CD4-positive, alpha-beta T cell treated with Interleukin-17A for 1 hour (primary cell): ENCODE results near the gene AOAH.

Experiments
- DNase-seq: peaks from one replicate; pipeline ENCODE4 v3.0.0-alpha.2; 2020

The AOAH gene

DNA sequence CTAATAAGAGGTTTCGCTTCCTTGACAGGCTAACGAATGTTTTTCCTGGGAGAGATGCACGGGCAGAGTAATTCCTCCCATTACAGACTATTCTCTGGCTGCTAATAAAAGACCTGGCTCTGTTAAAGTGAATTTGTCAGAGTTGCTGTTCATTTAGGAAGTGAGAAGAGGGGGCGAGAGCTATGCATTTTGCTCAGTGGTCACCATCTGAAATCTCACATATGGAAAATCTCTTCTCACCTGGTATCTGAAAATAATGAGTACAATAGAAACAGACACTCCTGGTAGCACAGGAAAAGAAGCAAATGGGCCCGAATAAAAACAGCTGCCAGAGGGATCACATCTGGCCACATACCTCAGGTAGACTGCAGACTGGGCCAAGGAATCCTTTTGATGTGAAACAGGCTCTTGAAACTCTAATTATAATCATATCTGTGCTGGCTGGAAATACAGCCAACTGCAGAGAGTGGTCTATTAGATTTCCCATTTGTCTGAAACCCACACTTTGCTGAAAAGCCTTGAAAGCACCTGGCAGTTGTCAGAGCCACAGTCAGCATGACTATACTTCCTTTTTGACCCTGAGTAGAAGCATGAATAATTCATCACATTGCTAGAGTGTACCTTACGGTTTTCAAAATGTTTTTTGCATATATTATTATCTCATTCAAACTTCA is 33.6 kb downstream of the AOAH start:
- no peak for DNase-seq

DNA sequence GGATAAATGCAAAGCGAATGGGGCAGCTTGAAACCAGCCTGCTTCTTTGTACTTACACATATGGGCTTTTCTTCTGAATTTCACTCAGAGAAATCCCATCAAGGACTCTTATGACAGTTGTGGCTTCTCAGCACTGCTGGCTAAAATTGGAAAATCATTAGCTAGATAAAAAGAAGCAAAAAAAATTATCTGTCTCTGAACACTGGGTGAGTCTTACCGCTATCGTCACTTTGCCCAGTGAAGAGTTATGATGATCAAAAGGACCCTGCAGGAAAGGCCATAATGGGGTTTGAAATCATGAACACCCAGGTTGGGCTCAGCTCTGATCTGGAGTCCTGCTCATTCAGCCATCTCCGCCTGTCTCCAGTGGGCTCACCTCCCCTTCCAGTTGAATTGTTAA is 34.3 kb downstream of the AOAH start:
- no peak for DNase-seq

DNA sequence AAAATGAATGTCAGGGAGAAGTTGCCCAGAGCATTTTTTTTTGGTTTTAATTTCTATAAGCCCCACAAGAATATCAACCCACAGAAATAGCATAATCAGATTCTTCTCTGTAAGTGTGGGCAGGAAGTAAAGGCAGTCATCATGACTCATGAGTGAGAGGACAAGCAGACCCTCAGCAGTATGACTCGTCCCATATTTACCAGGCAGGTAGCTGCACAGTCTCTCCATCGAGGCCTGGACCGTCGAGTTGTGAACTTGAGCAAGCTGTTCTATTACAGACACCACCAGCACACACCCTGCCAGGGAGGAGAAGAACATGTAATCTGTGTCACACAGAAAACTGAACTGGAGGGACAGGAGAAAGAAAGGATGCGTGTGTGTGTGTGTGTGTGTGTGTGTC is 37.8 kb downstream of the AOAH start:
- DNase-seq = peak; percentile 49

DNA sequence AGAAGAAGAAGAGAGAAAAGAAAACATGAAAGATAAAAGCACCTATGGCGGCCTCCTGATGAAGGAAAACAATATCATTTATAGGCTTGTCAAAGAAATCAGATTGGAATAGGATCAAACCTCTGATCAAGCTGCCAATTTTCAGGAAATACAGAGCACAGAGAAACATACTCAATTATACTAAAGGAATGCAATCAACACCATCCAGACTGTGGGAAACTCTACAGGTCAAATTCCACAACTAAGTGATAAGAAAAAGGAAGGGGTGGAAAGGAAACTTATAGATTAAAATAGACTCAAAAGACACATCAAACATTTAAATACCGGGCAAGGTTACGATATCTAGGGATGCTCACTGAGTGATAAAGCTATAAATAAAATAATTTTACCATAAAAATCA is 39.3 kb downstream of the AOAH start:
- no peak for DNase-seq

DNA sequence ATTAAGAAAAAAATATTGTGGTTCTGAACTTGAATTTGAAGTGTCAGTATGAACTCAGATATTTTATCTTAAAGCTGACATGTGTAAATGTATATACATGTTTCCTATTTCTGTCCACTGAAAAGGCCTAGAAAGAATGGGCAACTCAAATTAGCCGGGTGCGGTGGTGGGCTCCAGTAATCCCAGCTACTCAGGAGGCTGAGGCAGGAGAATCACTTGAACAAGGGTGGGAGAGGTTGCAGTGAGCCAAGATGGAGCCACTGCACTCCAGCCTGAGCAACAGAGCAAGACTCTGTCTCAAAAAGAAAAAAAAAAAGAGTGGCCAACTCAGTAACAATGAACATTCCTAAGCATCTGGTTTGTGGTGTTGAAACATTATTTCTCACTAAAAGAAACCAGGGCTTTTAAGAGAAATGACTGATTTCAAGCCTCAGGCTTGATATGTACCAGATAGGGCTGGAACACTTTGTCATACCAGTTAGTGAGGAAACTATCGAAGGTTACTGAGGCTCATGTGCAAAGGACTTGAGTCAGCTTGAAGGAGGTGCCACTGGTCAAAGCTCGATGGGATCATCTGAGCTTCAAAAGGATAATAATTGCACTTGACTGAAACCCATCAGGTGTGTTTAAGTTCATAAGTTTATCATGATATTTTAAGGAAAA is 40.5 kb downstream of the AOAH start:
- DNase-seq = no peak

DNA sequence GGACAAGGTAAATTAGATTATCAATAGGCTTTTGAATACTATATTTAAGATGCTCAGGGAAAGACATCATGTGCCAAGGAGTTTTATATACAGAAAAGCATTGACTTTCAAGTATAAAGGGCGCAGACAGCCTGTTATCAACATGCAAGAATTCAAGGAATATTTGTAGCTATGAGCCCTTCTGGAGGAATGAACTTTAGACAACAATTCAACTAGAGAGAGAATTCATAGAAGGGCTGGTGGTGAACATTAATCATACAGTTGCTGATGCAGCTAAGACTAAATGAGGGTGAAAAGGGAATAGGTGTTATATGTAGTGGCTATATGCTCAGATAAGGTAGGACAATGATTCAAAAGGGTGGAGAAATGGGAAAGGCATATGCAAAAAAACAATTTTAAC is 41.2 kb downstream of the AOAH start:
- DNase-seq = no peak

DNA sequence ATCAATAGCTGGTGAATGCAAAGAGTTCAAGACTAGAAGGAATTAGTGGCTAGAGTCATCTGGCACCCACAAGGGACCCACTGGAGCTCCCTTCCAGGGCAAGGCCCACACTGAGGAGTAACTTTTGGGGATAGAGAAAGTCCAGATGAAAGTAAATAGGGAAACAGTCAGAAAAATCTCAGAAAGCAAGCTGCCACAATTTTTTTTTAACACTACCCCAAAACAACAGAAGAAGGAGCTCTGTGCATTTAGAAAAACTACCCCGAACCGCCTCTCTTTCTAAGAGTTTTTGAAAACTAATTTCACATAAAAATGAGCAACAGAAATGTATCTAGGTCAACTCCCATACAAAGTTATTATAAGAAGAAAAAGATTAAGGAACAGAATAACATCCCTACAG is 42.2 kb downstream of the AOAH start:
- no peak for DNase-seq

DNA sequence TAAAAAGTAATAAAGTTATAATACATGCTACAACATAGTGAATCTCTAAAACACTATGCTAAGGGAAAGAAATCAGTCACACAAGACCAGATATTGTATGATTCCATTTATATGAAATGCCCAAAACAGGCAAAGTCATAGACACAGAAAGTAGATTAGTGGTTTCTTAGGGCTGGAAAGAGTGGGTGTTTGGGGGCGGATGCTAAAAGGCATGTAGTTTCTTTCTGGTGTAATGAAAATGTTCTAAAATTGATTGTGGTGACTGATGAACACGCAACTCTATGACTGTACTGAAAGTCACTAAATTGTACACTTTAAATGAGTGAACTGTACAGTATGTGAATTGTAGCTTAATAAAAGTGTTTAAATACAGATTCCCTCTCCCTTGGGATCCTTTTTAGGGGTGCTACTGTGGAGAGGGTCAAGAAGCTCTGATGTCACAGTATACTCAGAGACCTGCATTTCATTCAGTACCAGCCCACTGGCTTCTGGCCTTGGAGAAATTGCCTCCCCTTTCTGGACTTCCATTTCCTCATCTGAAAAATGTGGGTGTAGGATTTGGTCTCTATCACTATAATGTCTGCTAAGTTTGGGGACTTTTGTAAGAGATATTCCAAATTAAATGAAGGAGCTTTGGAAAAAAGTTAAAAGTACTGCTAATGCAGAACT is 46.4 kb downstream of the AOAH start:
- peak; percentile 20 for DNase-seq

DNA sequence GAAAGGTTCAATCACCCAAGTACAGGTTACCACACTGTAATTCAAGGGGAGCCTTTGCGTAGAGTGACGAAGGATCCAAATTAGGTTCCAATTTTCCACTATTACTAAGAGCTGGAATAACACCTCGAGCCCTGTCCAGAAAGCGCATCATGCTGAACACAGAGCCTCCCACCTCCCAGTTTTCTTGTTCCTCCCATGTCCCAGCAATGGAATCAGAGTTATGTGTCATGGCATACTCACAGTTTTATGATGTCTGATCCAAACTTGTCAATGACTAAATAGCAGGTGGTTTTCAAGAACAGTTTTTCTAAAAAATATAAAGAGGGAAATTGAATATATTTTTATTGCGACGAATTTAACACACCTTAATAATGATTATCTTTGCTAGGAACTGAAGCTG is 50.6 kb downstream of the AOAH start:
- no peak for DNase-seq

DNA sequence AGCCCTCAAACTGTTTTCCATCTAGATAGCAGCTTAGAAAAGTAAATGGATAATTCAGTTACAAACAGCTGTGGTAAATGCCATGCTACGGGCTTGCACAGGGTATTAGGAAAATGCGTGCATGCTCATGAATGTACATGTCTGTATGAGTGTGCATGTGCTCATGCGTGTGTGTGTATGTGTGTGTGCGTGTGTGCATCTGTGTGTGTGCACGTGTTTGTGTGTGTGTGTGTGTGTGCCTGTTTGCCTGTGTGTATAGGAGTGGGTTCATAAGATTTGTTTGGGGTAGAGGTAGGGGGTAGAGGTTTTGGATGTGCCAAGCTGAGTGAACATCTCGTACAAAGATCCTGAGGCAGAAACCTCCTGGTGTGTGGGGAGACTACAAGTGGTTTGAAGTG is 52.9 kb downstream of the AOAH start:
- no peak for DNase-seq

DNA sequence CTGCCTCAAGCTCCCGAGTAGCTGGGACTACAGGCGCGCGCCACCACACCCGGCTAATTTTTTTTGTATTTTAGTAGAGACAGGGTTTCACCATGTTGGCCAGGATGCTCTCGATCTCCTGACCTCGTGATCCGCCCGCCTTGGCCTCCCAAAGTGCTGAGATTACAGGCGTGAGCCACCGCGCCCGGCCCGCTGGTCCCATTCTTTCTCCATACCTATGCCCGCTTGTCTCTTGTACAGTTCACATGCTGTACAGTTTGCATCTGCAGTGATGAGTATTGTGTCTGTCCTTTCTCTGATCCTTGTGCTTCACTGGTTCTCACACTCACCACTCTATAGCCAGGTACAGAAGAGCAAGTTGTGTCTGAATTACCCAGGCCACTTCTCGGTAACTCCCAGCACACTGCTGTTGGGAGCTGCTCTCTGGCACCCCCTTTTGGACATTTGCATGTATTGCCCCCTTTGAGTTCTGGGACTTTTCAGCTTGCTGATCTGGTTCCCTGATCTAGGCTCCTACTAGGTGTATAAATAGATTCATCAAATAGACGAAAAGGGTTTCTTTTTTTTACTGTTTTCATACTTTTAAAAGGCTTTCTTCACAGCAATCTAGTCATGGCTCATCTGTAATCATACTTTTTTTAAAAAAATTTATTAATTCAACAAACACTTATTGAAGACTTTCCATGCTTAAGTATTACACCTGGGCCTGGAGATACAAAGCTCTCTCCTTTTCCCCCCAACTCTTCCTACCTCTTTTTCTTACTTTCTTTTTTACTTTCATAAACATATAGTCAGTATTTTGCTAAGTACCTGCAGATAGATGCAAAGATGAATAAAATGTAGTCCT is 53.5 kb downstream of the AOAH start:
- DNase-seq = peak; percentile 81

DNA sequence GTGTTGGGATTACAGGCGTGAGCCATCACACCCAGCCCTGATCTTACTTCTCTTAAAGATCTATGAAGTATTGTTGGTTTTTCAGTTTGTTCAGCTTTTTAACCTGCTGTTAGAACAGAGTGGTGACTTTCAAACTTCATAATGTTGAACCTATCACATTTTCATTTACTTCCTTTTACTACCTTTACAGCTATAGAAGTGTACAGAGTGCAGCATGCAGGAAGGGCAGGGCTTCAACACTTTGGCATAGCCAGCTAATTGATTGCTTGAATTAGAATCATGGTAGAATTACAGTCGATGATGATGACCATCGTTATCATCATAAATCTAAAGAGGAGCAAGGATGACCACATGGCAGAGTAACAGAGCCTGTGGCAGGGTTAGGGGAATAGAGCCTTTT is 55.5 kb downstream of the AOAH start:
- no peak for DNase-seq

DNA sequence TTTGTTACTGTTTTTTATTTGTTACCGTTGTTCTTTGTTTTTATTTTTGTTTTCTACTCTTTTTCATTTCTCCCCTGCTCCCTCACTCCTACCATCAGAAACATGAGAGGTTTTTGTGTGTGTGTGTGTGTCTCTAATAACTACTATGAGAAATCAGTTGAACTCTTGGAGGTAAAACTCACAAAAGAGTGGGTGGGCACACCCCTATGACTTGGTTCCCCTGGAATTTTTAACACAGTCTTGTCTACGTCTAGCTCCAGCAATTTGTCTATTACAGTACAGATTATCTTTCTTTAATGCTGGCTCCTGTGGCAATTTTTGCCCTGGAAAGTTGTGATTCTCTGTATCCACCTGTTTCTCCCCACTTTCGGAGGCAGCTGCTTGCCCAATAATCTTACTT is 56.2 kb downstream of the AOAH start:
- DNase-seq = no peak

DNA sequence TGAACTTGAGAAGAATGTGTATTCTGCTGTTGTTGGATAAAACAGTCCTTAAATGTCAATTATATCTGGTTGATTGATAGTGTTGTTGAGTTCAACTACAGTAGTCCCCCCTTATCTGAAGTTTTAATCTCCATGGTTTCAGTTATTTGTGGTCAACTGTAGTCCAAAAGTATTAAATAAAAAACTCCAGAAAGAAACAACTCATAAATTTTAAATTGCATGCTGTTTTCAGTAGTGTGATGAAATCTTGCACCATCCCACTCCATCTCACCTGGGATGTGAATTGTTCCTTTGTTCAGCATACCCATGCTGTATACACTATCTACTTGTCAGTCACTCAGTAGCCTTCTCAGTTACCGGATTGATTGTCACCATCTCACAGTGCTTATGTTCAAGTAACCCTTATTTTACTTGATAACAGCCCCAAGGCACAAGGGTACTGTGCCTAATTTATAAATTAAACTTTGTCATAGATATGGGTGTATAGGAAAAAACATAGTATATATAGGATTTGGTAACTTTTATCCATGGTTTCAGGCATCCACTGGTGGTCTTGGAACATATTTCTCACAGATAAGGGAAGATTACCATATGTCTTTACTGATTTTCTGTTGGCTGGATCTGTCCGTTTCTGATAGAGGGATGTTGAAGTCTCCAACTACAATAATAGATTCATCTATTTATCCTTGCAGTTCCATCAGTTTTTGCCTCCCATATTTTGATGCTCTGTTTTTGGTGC is 57.1 kb downstream of the AOAH start:
- DNase-seq = no peak

DNA sequence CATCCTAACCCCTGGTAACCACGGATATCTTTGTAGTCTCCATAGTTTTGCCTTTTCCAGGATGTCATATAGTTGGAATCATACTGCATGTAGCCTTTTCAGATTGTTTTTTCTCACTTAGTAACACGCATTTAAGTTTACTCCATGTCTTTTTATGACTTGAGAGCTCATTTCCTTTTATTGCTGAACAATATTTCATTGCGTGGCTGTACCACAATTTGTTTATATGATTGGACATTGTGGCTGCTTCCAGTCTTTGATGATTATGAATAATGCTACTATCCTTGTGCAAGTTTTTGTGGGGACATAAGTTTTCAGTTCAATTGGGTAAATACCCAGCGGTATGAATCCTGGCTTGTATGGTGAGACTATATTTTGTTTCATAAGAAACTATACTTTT is 60.8 kb downstream of the AOAH start:
- DNase-seq = no peak

DNA sequence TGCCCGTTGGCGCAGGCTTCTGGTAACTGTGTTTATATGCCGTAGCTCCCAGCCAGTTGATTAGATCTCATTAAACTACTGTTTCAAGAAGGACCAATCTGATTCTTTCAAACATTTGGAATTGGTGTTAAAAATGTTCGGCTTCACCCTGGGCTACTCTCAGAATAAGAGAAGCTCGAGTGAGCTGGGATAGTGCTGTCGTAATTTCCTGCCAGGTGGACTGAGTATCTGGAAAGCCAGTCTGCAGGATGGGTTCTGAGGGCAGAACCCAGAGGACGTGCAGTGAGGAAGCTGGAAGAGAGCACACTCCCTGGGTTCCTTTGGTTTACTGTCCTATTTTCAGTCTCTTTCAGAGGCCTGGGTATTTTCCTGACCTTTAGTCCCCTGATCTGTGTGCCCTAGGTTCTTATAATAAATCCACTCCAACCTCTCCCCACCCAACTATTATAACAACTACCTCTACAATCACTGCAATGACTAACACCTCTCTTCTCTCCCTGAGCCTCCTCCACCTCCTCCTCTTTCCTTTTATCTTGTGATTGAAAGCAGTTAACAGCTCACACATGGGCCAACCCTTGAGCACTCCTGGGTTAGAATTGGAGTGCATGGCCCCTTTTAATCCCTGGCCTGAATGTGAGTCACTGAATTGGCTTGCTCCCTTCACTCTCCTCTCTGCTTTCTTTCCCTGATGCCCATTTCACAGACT is 63.0 kb downstream of the AOAH start:
- DNase-seq = no peak

DNA sequence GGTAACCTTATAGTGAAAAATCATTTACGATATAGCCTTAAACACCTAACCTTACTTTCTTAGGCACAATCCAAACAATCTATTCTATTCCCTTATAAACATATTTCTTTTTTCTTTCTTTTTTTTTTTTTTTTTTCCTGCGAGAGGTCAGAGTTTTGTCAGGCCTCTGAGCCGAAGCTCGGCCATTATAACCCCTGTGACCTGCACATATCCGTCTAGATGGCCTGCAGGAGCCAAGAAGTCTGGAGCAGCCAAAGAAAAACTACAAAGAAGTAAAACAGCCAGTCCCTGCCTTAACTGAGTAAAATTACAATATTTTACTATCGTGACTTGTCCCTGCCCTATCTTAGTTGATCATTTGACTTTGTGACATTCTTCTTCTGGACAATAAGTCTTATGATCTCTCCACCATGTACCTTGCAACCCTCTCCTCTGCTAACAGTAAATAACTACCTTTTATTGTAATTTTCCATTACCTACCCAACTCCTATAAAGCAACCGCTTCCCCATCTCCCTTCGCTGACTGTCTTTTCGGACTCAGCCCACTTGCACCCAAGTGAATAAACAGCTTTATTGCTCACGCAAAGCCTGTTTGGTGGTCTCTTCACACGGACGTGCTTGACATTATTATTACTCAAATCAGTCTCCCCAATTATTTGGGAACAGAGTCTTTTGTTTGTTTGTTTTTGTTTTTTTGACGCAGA is 64.5 kb downstream of the AOAH start:
- DNase-seq = no peak

DNA sequence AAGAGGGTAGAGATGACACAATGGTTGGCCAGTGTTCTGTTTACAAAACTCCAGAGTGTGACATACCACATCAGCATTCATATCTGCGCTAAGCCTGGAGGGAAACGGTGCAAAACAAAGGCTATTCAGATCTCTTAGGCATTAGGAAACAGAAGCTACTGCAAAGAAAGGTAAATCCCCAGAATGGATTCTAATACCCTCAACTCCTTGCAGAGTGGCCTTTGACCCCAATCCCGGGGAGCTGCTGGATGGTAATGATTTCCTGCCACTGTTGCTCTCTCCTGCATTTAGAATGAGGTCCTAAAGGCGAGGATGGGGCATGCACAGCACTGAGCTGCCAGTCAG is 65.2 kb downstream of the AOAH start:
- DNase-seq = no peak

DNA sequence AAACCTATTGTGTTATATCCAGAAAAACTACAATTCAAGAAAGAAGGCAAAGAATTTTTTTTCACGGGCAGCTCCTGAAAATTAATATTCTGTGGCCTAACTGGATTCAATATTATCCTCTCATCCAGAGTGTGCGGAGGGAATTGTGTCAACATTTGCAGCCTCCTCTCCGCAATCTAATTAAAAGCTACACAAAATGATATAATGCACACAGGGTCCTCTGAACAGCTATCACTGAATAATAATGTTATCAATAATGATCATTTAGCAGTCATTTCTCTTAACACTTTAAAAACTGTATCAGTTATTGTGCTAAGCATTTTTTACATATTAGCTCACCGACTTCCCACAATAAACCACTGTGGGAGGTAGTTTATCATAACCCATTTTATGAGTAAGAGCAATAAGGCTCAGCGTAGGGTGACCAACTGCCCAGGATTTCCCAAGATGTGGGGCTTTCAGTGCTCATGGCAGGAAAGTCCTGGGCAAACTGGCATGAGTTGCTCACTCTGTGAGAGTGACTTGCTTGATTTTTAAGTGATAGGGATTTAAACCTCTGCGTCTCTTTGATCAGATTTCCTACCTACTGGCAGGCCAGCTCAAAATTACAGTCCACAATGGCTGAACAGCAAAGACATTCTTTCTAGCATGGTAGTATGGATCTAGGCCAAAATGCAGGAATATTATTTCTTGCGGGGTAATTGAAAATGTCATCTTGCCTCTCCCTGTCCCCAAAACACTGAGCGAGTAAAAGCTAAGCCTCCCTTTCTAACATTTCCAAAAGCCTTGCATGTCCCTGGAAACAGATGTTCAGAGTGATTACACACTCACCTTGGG is 65.7 kb downstream of the AOAH start:
- DNase-seq = no peak

DNA sequence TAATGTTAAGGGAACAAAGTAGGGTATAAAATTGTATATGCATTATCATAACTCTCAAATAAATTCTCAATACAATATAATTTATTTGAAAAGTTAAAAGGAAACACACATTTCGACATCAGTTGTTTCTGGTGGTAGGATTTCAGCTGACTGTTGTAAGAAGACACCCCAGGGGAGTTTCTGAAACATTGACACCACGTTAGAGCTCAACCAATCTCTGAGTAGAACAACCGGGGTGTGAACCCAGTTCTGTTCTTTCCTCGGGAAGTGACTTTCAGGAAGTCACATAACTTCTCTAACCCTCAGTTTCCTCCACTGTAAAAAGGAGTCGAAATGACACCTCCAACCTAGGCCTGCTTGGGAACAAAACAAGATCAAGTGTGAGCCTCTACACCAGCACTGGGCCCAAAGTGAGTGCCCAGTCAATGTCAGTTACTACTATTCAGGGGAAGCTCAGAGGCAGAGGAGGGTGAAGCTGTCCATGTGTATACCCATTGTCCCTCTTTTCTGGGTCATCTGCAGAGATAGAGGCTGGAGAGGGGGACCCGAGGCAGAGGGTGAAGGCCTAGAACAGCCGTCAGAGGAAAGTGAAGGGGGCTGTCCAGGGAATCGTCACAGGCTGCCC is 67.1 kb downstream of the AOAH start:
- DNase-seq = peak; percentile 26
